ENCODE data around the gene STK10.

Gene STK10

GRCh38 chr5:172064358-172064757, 123.7 kb downstream of the STK10 start:
- no peak for ATAC-seq (ENCODE audit: insufficient read depth, low read depth)

GRCh38 chr5:172063463-172064235, 124.4 kb downstream of the STK10 start:
- H3K4me2 ChIP-seq (ENCODE audit: insufficient read depth, low read length) = no peak overlapping the region
- no peak for DNase-seq
- no peaks in the 10 kb centered on the region; the same call in 1 of the 2 replicates for H4K20me1 ChIP-seq (ENCODE audit: insufficient read depth, low read length)
- H3K36me3 ChIP-seq (ENCODE audit: insufficient read depth, low read length) = peaks cover 49% of the 10 kb centered on the region
- H3K79me2 ChIP-seq (ENCODE audit: insufficient read depth, low read length) = no peaks in the 10 kb centered on the region
- H3K9ac ChIP-seq (ENCODE audit: low read depth, low read length) = no peak overlapping the region
- no peak for TF ChIP-seq EZH2 (IDR thresholded peaks at IDR 0.05; ENCODE audit: borderline replicate concordance, low read depth, low read length, severe bottlenecking)
- no peak for TF ChIP-seq CTCF (IDR thresholded peaks at IDR 0.05; ENCODE audit: borderline replicate concordance, extremely low read depth, low read length, poor library complexity, severe bottlenecking)
- no peaks in the 10 kb centered on the region for H3K27me3 ChIP-seq (ENCODE audit: insufficient read depth, low read length, poor library complexity)
- no peak overlapping the region for H3K4me3 ChIP-seq (ENCODE audit: low read depth in 1 of 2, low read length in 2 of 2)
- H3K27ac ChIP-seq (ENCODE audit: low read length) = no peak overlapping the region
- peaks cover 21% of the 10 kb centered on the region for H3K4me1 ChIP-seq (ENCODE audit: insufficient read depth, low read length)
- no peaks in the 10 kb centered on the region for H3K9me3 ChIP-seq (ENCODE audit: insufficient read depth, low read length, severe bottlenecking)
- no peak overlapping the region for H2AFZ ChIP-seq (ENCODE audit: low read depth, low read length)
- no peak for ATAC-seq (ENCODE audit: insufficient read depth, low read depth)

More at GRCh38 chr5:172064358-172064757, 123.7 kb downstream of the STK10 start:
- no peak for DNase-seq
- Histone ChIP-seq H3K9me3 (ENCODE audit: insufficient read depth, low read length, severe bottlenecking) (no peaks in the 10 kb centered on the region), H3K4me1 (ENCODE audit: insufficient read depth, low read length) (peaks cover 22% of the 10 kb centered on the region), H3K4me3 (ENCODE audit: low read depth in 1 of 2, low read length in 2 of 2) (no peak overlapping the region), H3K27ac (ENCODE audit: low read length) (no peak overlapping the region), H3K4me2 (ENCODE audit: insufficient read depth, low read length) (no peak overlapping the region), H4K20me1 (ENCODE audit: insufficient read depth, low read length) (no peaks in the 10 kb centered on the region; the same call in 1 of the 2 replicates), H3K36me3 (ENCODE audit: insufficient read depth, low read length) (peaks cover 49% of the 10 kb centered on the region), H2AFZ (ENCODE audit: low read depth, low read length) (no peak overlapping the region), H3K27me3 (ENCODE audit: insufficient read depth, low read length, poor library complexity) (no peaks in the 10 kb centered on the region), H3K9ac (ENCODE audit: low read depth, low read length) (no peak overlapping the region), H3K79me2 (ENCODE audit: insufficient read depth, low read length) (no peaks in the 10 kb centered on the region)
- TF ChIP-seq CTCF (IDR thresholded peaks at IDR 0.05; ENCODE audit: borderline replicate concordance, extremely low read depth, low read length, poor library complexity, severe bottlenecking) (no peak), EZH2 (IDR thresholded peaks at IDR 0.05; ENCODE audit: borderline replicate concordance, low read depth, low read length, severe bottlenecking) (no peak)

GRCh38 chr5:172059661-172060100, 128.3 kb downstream of the STK10 start:
- H3K9me3 ChIP-seq (ENCODE audit: insufficient read depth, low read length, severe bottlenecking) = no peaks in the 10 kb centered on the region
- H3K27ac ChIP-seq (ENCODE audit: low read length) = no peak overlapping the region
- no peak overlapping the region for H3K4me2 ChIP-seq (ENCODE audit: insufficient read depth, low read length)
- no peak overlapping the region for H3K9ac ChIP-seq (ENCODE audit: low read depth, low read length)
- H3K4me3 ChIP-seq (ENCODE audit: low read depth in 1 of 2, low read length in 2 of 2) = no peak overlapping the region
- H3K27me3 ChIP-seq (ENCODE audit: insufficient read depth, low read length, poor library complexity) = no peaks in the 10 kb centered on the region
- no peaks in the 10 kb centered on the region; the same call in 1 of the 2 replicates for H4K20me1 ChIP-seq (ENCODE audit: insufficient read depth, low read length)
- DNase-seq (peak; percentile 26), ATAC-seq (ENCODE audit: insufficient read depth, low read depth) (peak; percentile 57; the same call in 2 of the 3 replicates)
- peaks cover 55% of the 10 kb centered on the region for H3K36me3 ChIP-seq (ENCODE audit: insufficient read depth, low read length)
- H2AFZ ChIP-seq (ENCODE audit: low read depth, low read length) = no peak overlapping the region
- H3K4me1 ChIP-seq (ENCODE audit: insufficient read depth, low read length) = no peaks in the 10 kb centered on the region
- TF ChIP-seq EZH2 (IDR thresholded peaks at IDR 0.05; ENCODE audit: borderline replicate concordance, low read depth, low read length, severe bottlenecking) = no peak
- peak; percentile 73 for TF ChIP-seq CTCF (IDR thresholded peaks at IDR 0.05; ENCODE audit: borderline replicate concordance, extremely low read depth, low read length, poor library complexity, severe bottlenecking)
- no peaks in the 10 kb centered on the region for H3K79me2 ChIP-seq (ENCODE audit: insufficient read depth, low read length)
